GM19239 (cell line): ENCODE data around the gene MTLN.
"Not testable (repeated sequence)": the region's sequence is repeated elsewhere in the genome, so short reads cannot be mapped to it uniquely, and the experiment has no call there.

Source experiments
- DNase-seq: peaks from one replicate; pipeline ENCODE4 v3.0.0; 2011; ENCODE audit warnings: low spot score; ENCODE audit not compliant: insufficient read length
- FAIRE-seq: peaks from 2 replicates; lab custom pipeline; 2011; peaks lifted over from hg19 to GRCh38; lab: Jason Lieb, UNC

MTLN gene

GRCh38 chr2:110204408-110205385 is 7.7 kb downstream of the MTLN start, which contains the start of gene NPHP1:
Gene NPHP1, minus strand, starts transcription at chr2:110205013. Its CDS starts 45 bp downstream, at chr2:110204968.
- FAIRE-seq (peak; percentile 80), DNase-seq (peak; percentile 91)

DNA sequence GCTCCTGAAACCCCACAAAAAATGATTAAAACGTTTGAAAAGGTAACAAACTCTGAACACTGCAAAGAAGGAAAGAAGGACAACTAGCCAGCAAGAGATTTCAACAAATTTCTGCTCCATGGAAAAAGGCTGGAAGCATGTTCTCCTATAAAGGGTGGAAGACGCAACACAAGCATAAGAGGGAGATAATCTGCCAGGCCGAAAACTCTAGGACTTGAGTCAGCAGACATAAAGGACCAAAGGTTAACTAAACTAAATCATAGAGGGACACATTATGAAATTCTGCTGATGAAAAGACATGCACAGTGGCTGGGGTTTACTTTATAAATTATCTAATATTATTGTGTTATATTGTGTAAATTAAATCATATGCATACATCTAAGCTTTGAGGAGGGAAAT is 14.3 kb downstream of the MTLN start:
- no peak for FAIRE-seq

GRCh38 chr2:110197452-110197851 is 14.9 kb downstream of the MTLN start:
- no peak for DNase-seq
- FAIRE-seq, result no peak

More for the DNA sequence above, 14.3 kb downstream of the MTLN start:
- no peak for DNase-seq

DNA sequence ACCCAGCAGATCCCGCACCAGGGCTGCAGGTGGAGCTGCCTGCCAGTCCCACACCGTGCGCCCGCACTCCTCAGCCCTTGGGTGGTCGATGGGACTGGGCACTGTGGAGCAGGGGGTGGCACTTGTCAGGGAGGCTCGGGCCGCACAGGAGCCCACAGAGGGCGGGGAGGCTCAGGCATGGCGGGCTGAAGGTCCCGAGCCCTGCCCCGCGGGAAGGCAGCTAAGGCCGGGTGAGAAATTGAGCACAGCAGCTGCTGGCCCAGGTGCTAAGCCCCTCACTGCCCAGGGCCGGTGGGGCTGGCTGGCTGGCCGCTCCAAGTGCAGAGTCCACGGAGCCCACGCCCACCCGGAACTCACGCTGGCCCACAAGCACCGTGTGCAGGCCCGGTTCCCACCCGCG is 22.2 kb downstream of the MTLN start:
- DNase-seq, FAIRE-seq: not testable (repeated sequence)

DNA sequence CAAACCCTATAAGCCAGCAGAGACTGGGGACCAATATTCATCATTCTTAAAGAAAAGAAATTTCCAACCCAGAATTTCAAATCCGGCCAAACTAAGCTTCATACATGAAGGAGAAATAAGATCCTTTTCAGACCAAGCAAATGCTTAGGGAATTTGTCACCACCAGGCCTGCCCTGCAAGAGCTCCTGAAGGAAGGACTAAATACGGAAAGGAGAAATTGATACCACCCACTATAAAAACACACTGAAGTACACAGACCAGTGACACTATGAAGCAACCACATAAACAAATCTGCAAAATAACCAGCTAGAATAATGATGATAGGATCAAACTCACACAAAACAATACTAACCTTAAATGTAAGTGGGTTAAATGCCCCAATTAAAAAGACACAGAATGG is 29.9 kb downstream of the MTLN start:
- FAIRE-seq (no peak), DNase-seq (no peak)

- DNase-seq (no peak), FAIRE-seq (no peak)
These were observed 32.3 kb downstream of the MTLN start for GRCh38 chr2:110180036-110180435.

- FAIRE-seq, result no peak
- DNase-seq, result no peak
These were observed 38.8 kb downstream of the MTLN start for GRCh38 chr2:110173523-110173922.

- DNase-seq (no peak), FAIRE-seq (no peak)
These were observed 39.8 kb downstream of the MTLN start for GRCh38 chr2:110172506-110172905.

DNA sequence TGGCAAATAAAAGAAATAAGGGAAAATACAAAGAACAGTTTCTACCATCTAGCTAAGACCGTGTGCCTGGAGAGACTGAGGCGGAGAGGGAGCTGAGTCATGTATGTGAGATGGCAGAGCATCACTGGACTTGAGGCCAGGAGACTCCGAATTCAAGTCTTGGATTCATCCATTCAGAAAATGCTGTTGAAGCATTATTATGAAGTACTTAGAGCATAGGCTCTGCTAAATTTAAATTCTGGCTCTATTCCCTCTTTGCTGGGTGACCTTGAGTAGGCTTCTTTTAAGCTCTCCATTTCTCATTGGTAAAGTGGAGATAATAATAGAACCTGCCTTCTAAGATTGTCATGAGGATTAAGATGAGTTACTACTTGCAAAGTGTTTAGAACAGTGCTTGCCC is 42.2 kb downstream of the MTLN start:
- FAIRE-seq (no peak), DNase-seq (no peak)

DNA sequence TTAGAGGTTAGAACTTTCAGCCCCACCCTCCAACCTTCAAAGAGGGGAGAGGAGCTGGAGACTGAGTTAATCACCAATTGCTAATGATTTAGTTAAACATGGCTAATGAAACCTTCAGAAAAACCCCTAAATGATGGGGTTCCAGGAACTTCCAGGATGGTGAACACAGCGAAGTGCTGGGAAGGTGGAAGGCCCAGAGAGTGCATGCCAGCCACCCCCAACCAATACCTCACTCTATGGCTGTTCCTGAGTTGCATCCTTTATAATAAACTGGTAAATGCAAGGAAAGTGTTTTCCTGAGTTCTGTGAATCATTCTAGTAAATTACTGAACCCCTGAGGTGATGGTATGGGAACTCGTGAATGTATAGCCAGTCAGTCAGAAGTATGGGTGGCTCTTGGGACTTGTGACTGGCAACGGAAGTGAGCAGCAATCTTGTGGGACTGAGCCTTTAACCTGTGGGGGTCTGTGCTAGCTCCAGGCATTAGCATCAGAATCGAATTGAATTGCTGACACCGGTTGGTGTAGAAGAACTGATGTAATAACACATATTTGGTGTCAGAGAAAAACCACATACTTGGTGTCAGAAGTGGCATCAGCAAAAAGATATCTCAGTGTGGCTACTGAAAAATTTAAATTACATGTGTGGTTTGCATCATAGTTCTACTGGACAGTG is 44.9 kb downstream of the MTLN start:
- FAIRE-seq, result no peak
- DNase-seq, result no peak

DNA sequence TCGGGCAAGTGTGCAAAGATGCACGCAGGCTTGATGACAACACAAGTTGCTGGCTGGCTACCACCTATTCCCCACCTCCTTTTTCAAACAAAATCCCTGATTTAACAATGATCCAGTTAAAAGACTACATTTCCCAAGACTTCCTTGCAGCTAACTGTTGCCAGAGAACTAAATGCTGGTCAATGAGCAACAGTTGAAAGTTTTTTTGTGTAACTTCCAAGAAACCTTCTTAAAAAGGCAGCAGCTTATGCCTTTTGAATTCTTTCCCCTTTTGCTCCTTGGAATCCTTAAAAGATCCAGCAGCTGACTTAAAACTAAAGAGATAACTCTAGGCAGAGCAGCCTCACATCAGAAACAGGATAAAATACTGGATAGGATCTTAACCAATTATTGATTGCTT is 46.1 kb downstream of the MTLN start:
- DNase-seq (no peak), FAIRE-seq (no peak)
